Activated CD8-positive, alpha-beta memory T cell treated with anti-CD3 and anti-CD28 coated beads for 24 hours (primary cell): ENCODE results near the gene RNU1-3.
A peak's percentile ranks its signal among the peaks of the same experiment; 100 is the strongest.
"Not testable (repeated sequence)": the region's sequence is repeated elsewhere in the genome, so short reads cannot be mapped to it uniquely, and the experiment has no call there.

Experiments used
- DNase-seq: peaks from one replicate; pipeline ENCODE4 v3.0.0-alpha.2; 2020

RNU1-3 gene

GRCh38 chr1:16693449-16694307 lies 26.9 kb upstream of the RNU1-3 start:
- peak; percentile 58 for DNase-seq

- DNase-seq: peak; percentile 57
These were observed 26.1 kb upstream of the RNU1-3 start for GRCh38 chr1:16692717-16693448.

- DNase-seq: not testable (repeated sequence)
These were observed 25.5 kb upstream of the RNU1-3 start for GRCh38 chr1:16692283-16692682.

GRCh38 chr1:16690971-16691682 lies 24.4 kb upstream of the RNU1-3 start:
- DNase-seq: peak; percentile 38

GRCh38 chr1:16687132-16687800 lies 20.5 kb upstream of the RNU1-3 start:
- peak; percentile 57 for DNase-seq

- peak; percentile 50 for DNase-seq
These were observed 19.0 kb upstream of the RNU1-3 start for GRCh38 chr1:16685445-16686371.

- DNase-seq: not testable (repeated sequence)
These were observed 18.1 kb upstream of the RNU1-3 start for GRCh38 chr1:16684738-16685337.

GRCh38 chr1:16684152-16684551 lies 17.4 kb upstream of the RNU1-3 start:
- DNase-seq: not testable (repeated sequence)

- not testable (repeated sequence) for DNase-seq
These were observed 16.1 kb upstream of the RNU1-3 start for GRCh38 chr1:16682803-16683202.

GRCh38 chr1:16680366-16680765 lies 13.6 kb upstream of the RNU1-3 start:
- DNase-seq: peak; percentile 26

GRCh38 chr1:16677552-16678431 lies 11.0 kb upstream of the RNU1-3 start:
- peak; percentile 80 for DNase-seq

- peak; percentile 66 for DNase-seq
These were observed 10.1 kb upstream of the RNU1-3 start for GRCh38 chr1:16676661-16677523.

GRCh38 chr1:16675118-16675510 lies 8.4 kb upstream of the RNU1-3 start:
- not testable (repeated sequence) for DNase-seq

GRCh38 chr1:16673976-16674375 lies 7.2 kb upstream of the RNU1-3 start:
- peak; percentile 32 for DNase-seq

- not testable (repeated sequence) for DNase-seq
These were observed 912 bp downstream of the RNU1-3 start for GRCh38 chr1:16665836-16666235.

- DNase-seq: not testable (repeated sequence)
These were observed 8.5 kb downstream of the RNU1-3 start for GRCh38 chr1:16658234-16658633.

GRCh38 chr1:16656981-16657683 lies 9.6 kb downstream of the RNU1-3 start:
- not testable (repeated sequence) for DNase-seq

- DNase-seq: not testable (repeated sequence)
These were observed 10.2 kb downstream of the RNU1-3 start for GRCh38 chr1:16656574-16656973.
